Subcutaneous abdominal adipose tissue (tissue), 5 donors: ENCODE measurements around the gene LEMD2.

ENCODE experiments used
- H3K27ac ChIP-seq: one replicate; pipeline ENCODE4 v1.7.0; 2013; ENCODE audit warnings: low read depth, mild to moderate bottlenecking, inconsistent platforms, low read length, moderate library complexity
- H3K27me3 ChIP-seq, 5 donors: one replicate each; pipeline ENCODE4 v1.7.0; 2013; ENCODE audit warnings: low read length in 5 of 5, inconsistent platforms in 1 of 5; ENCODE audit not compliant: control insufficient read depth in 5 of 5, insufficient read depth in 4 of 5
- H3K36me3 ChIP-seq, 5 donors: one replicate each; pipeline ENCODE4 v1.7.0; 2013; ENCODE audit warnings: low read length in 5 of 5; ENCODE audit not compliant: control insufficient read depth in 5 of 5, insufficient read depth in 5 of 5
- H3K4me1 ChIP-seq, 5 donors: one replicate each; pipeline ENCODE4 v1.7.0; 2013; ENCODE audit warnings: low read length in 5 of 5, mild to moderate bottlenecking in 3 of 5, moderate library complexity in 1 of 5; ENCODE audit not compliant: control insufficient read depth in 5 of 5, insufficient read depth in 5 of 5
- H3K4me3 ChIP-seq, 5 donors: one replicate each; pipeline ENCODE4 v1.7.0; 2013; ENCODE audit warnings: low read length in 5 of 5, low read depth in 1 of 5
- H3K9ac ChIP-seq, 5 donors: one replicate each; pipeline ENCODE4 v1.7.0; 2013; ENCODE audit warnings: low read length in 5 of 5, mild to moderate bottlenecking in 4 of 5, moderate library complexity in 3 of 5
- H3K9me3 ChIP-seq, 5 donors: one replicate each; pipeline ENCODE4 v1.7.0; 2013; ENCODE audit warnings: low read length in 5 of 5; ENCODE audit not compliant: control insufficient read depth in 5 of 5
- donor health status: healthy.
- donor health status: healthy.
- donor health status: healthy.
- donor health status: healthy.
- donor health status: healthy.

The LEMD2 gene

GRCh38 chr6:33761922-33762629 lies 26.9 kb downstream of the LEMD2 start:
- Histone ChIP-seq H3K36me3 (no peaks in the 10 kb centered on the region), H3K9me3 (peaks cover 0 to 2% (median 0%) of the 10 kb centered on the region in 5 donors), H3K4me3 (no peak overlapping the region), H3K27me3 (no peaks in the 10 kb centered on the region), H3K4me1 (peaks cover 0 to 14% (median 9%) of the 10 kb centered on the region in 5 donors), H3K9ac (no peak overlapping the region), H3K27ac (no peak overlapping the region)

DNA sequence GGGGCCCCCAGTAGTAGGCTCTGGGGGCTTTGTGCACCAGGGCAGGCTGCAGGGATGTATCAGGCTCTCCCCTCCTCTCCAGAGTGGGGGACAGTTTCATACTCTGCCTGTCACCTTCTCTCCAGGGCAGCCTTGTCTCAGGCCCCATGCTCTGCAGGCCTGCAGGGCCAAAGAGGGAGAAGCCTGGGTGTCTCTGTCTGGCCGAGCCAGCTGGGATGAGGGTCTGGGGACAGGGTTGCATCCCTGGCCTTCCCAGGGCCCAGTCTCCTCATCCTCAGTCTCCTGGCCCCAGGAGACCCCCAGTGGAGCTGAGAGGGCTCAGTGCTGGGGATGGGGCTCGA lies 27.4 kb downstream of the LEMD2 start:
- Histone ChIP-seq H3K27ac (no peak overlapping the region), H3K4me1 (peaks cover 0 to 14% (median 8%) of the 10 kb centered on the region in 5 donors), H3K4me3 (no peak overlapping the region), H3K9ac (no peak overlapping the region), H3K36me3 (no peaks in the 10 kb centered on the region), H3K9me3 (no peaks in the 10 kb centered on the region), H3K27me3 (no peaks in the 10 kb centered on the region)

- H3K27me3 ChIP-seq: no peaks in the 10 kb centered on the region
Observed at GRCh38 chr6:33759887-33760629, 28.9 kb downstream of the LEMD2 start.

GRCh38 chr6:33758815-33759216 lies 30.1 kb downstream of the LEMD2 start:
- Histone ChIP-seq H3K9ac (no peak overlapping the region), H3K9me3 (no peaks in the 10 kb centered on the region), H3K27me3 (no peaks in the 10 kb centered on the region), H3K36me3 (no peaks in the 10 kb centered on the region), H3K4me3 (no peak overlapping the region), H3K27ac (no peak overlapping the region), H3K4me1 (peaks cover 0 to 14% (median 8%) of the 10 kb centered on the region in 5 donors)

More at GRCh38 chr6:33759887-33760629, 28.9 kb downstream of the LEMD2 start:
- H3K9ac ChIP-seq: no peak overlapping the region
- H3K36me3 ChIP-seq: no peaks in the 10 kb centered on the region
- peaks cover 0 to 14% (median 8%) of the 10 kb centered on the region in 5 donors for H3K4me1 ChIP-seq
- H3K4me3 ChIP-seq: no peak overlapping the region
- H3K9me3 ChIP-seq: no peaks in the 10 kb centered on the region
- no peak overlapping the region for H3K27ac ChIP-seq

GRCh38 chr6:33757906-33758305 lies 31.0 kb downstream of the LEMD2 start:
- Histone ChIP-seq H3K9ac (no peak overlapping the region), H3K36me3 (no peaks in the 10 kb centered on the region), H3K27ac (no peak overlapping the region), H3K4me1 (peaks cover 0 to 14% (median 8%) of the 10 kb centered on the region in 5 donors), H3K27me3 (no peaks in the 10 kb centered on the region), H3K9me3 (no peaks in the 10 kb centered on the region), H3K4me3 (no peak overlapping the region)

DNA sequence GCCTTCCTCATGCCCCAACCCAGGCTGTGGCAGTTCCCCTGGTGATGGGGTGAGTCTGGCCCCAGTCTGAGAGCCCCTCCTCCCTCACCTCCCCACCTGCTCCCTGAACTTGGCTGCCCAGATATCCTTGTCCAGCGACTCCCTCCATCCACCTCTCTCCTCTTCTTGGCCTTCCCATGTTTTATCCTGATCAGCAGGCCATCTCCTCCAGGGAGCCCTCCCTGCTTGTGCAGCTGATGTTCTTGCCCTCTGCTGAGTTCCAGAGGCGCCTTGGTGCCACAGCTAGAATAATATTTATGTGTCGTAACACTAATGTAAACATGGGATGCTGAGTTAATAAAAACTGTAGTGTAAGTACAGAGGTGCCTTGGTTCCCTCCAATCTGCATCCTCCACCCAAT lies 31.8 kb downstream of the LEMD2 start:
- Histone ChIP-seq H3K4me1 (peaks cover 0 to 12% (median 7%) of the 10 kb centered on the region in 5 donors), H3K27me3 (no peaks in the 10 kb centered on the region), H3K36me3 (no peaks in the 10 kb centered on the region), H3K9me3 (no peaks in the 10 kb centered on the region), H3K27ac (no peak overlapping the region), H3K4me3 (no peak overlapping the region), H3K9ac (no peak overlapping the region)

DNA sequence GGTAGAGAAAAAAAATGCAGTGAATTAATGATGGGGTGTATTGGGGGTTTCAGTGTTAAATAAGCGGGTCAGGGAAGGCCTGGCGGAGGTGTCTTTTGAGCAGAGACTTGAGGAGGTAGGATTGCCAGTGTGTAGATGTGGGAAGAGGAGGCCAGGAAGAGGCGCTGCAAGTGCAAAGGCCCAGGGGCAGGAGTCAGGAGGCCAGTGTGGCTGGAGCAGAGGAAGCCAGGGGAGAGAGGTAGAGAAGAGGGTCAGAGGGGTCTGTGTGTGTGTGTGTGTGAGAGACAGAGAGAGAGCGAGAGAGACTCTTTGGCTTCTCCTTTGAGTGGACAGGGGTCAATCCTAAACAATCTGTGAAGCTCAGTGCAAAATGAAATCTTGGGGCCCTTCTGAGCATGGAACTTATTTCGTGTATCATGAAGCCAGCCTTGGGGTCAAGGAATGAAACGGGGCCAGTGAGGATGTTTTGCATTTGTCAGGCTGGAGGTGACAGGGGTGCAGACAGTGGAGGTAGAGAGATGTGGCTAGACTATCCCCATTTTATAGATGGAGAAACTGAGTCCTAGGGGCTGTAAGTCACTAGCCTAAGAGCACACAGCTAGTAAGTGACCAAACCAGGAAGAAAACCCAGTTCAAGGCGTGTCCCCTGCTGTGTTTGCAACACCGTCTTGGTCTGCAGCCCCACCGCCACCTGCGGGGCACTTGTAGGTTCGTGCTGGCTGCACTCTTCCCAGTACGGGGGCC lies 32.5 kb downstream of the LEMD2 start:
- Histone ChIP-seq H3K27ac (no peak overlapping the region), H3K27me3 (no peaks in the 10 kb centered on the region), H3K9me3 (no peaks in the 10 kb centered on the region), H3K36me3 (no peaks in the 10 kb centered on the region), H3K4me1 (peaks cover 0 to 5% (median 0%) of the 10 kb centered on the region in 5 donors), H3K4me3 (no peak overlapping the region), H3K9ac (no peak overlapping the region)

DNA sequence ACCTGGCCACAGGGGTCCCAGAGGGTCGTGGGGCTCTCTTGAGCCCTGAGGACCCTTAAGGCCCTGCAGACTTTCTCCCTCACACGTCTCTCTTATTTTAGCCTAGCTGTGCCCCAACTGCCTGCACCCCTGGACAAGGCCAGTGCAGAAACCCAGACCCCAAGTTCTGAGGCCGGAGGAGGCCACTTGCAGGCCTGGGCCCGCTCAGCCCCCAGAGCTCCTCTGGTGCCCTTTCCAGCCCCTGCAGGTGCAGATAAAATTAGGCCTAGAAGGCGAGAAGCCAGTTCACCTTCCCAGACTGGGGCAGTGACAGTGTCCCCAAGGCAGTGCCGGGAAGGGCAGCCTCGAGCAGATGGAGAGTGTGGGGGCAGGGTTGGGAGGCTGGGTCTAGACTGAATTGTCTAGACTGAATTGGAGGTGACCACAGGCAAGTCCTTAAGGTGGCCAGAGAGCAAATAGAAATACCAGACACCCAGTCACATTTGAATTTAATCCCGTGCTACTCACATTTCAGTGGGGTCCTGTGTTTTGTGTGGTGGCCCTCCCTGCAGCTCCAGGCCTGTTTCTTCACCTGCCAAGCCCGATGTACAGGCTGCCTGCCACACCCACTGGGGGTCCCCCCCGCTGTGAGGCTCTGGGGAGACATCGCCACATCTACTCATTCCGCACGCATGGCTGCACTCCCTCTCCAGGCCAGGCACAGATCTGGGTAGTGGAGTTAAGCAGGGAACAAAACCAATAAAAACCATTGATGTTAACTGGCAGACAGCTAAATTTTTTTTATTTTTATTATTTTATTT lies 33.7 kb downstream of the LEMD2 start:
- no peak overlapping the region for H3K27ac ChIP-seq
- H3K27me3 ChIP-seq: peaks cover 0 to 3% (median 0%) of the 10 kb centered on the region in 5 donors
- peaks cover 0 to 12% (median 0%) of the 10 kb centered on the region in 5 donors for H3K4me1 ChIP-seq
- H3K9me3 ChIP-seq: no peaks in the 10 kb centered on the region
- H3K9ac ChIP-seq: no peak overlapping the region
- no peak overlapping the region for H3K4me3 ChIP-seq
- no peaks in the 10 kb centered on the region for H3K36me3 ChIP-seq

GRCh38 chr6:33754222-33754621 lies 34.7 kb downstream of the LEMD2 start:
- H3K4me3 ChIP-seq: no peak overlapping the region
- peaks cover 0 to 3% (median 0%) of the 10 kb centered on the region in 5 donors for H3K27me3 ChIP-seq
- peaks cover 0 to 12% (median 0%) of the 10 kb centered on the region in 5 donors for H3K4me1 ChIP-seq
- H3K9me3 ChIP-seq: no peaks in the 10 kb centered on the region
- H3K36me3 ChIP-seq: no peaks in the 10 kb centered on the region
- no peak overlapping the region for H3K9ac ChIP-seq
- H3K27ac ChIP-seq: no peak overlapping the region
